Cerebellar nuclear complex (tissue), 1 donor: Measurements from ENCODE around the gene IGF2BP1.
"Not testable (repeated sequence)": the region's sequence is repeated elsewhere in the genome, so short reads cannot be mapped to it uniquely, and the experiment has no call there.

Experiments used
- DNase-seq, 2 experiments: peaks; one replicate each; lab custom pipeline; 2025; lab: John Stamatoyannopoulos, UW

IGF2BP1 gene

DNA sequence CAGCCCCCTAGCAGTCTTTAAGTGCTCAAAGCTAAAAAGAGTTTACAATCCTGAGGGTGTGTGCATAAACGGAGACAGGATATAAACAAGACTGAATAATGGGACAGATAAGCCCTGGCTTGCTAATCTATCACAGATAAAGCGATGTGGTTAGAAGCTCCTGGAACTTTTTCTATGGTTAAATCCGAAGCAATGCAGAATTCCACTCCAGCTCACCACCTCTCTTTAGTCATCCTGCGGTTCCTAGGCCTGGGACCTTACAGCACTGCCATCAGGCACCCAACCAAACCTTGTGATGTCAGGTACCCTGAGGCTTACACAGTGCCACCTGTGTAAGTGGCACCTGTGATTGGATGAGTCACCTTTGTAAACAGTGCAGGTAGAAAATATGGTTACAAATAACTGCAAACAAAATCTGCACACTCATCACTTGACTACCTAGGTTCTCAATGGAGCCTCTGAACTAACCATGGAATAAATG, 103.9 kb downstream of the IGF2BP1 start:
- DNase-seq = no peak

DNA sequence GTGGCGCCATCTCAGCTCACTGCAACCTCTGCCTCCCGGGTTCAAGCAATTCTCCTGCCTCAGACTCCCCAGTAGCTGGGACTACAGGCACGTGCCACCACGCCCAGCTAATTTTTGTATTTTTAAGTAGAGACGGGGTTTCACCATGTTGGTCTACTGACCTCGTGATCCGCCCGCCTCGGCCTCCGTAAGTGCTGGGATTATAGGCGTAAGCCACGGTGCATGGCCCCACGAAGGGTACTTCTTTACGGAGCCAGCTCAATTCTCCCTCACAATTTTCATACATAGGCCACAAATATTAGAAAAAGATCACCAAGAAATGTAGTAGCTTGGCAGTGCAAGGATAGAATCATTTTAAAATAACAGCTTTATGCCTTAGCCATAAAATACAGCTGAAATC, 106.2 kb downstream of the IGF2BP1 start:
- DNase-seq = not testable (repeated sequence)

DNA sequence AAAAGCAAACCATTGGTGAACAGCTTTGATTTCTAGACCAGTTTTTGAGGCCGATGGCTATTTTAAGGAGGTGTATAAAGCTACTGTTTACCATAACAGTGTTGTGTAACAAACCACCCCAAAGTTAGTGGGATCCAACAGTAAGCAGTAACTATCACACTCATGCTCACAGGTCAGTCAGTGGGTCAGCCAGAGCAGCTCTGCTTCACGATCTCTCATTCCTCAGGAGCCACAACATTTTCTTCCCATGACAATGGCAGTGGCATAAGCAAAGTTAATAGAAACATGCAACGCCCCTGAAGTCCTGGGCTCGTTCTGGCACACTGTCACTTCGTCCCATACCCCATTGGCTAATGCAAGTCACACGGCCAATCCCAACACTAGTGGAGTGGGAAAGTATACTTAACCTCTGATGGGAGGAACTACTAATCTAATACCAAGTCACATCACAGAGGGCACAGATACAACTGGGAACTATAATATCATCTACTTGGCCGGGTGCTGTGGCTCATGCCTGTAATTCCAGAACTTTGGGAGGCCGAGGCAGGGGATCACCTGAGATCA, 107.4 kb downstream of the IGF2BP1 start:
- no peak for DNase-seq
